GM10847 (cell line): Measurements from ENCODE around the gene IL24.

ENCODE experiments used
- POLR2A ChIP-seq: IDR thresholded peaks from 2 replicates; pipeline ENCODE4 v1.6.1; 2011; ENCODE audit not compliant: insufficient read length; ENCODE audit errors: extremely low read depth

The IL24 gene

GRCh38 chr1:206895325-206895724 lies 1.9 kb upstream of the IL24 start:
- no peak for TF ChIP-seq POLR2A

GRCh38 chr1:206895837-206896242 lies 1.4 kb upstream of the IL24 start:
- TF ChIP-seq POLR2A, result no peak

- TF ChIP-seq POLR2A, result no peak
These were observed 982 bp upstream of the IL24 start for GRCh38 chr1:206896261-206896660.

- no peak for TF ChIP-seq POLR2A
These were observed 1.1 kb downstream of the IL24 start for GRCh38 chr1:206898089-206898914.

- no peak for TF ChIP-seq POLR2A
These were observed 1.7 kb downstream of the IL24 start for GRCh38 chr1:206898915-206899431.

GRCh38 chr1:206899717-206900116 lies 2.5 kb downstream of the IL24 start:
- TF ChIP-seq POLR2A, result no peak

GRCh38 chr1:206900149-206900548 lies 2.9 kb downstream of the IL24 start:
- TF ChIP-seq POLR2A, result no peak

GRCh38 chr1:206901944-206902343 lies 4.7 kb downstream of the IL24 start:
- no peak for TF ChIP-seq POLR2A

GRCh38 chr1:206902702-206903101 lies 5.5 kb downstream of the IL24 start:
- no peak for TF ChIP-seq POLR2A

- no peak for TF ChIP-seq POLR2A
These were observed 6.4 kb downstream of the IL24 start for GRCh38 chr1:206903687-206904086.

GRCh38 chr1:206904423-206905142 lies 7.3 kb downstream of the IL24 start:
- TF ChIP-seq POLR2A, result no peak

GRCh38 chr1:206905295-206906164 lies 8.3 kb downstream of the IL24 start:
- no peak for TF ChIP-seq POLR2A

- TF ChIP-seq POLR2A, result no peak
These were observed 10.2 kb downstream of the IL24 start for GRCh38 chr1:206907304-206907991.

- TF ChIP-seq POLR2A, result no peak
These were observed 10.8 kb downstream of the IL24 start for GRCh38 chr1:206908038-206908437.

GRCh38 chr1:206909161-206909882 lies 12.1 kb downstream of the IL24 start:
- no peak for TF ChIP-seq POLR2A
